DND-41 (cell line): ENCODE data around the gene MAPK8IP1.

Source experiments
- EZH2 ChIP-seq: IDR thresholded peaks from 3 replicates; pipeline ENCODE4 v1.6.1; 2012; ENCODE audit warnings: borderline replicate concordance, low read depth, mild to moderate bottlenecking, moderate library complexity, low read length, inconsistent platforms; ENCODE audit not compliant: severe bottlenecking
- TF ChIP-seq, protein P1 (sequence below): IDR thresholded peaks from 2 replicates; pipeline ENCODE4 v1.5.1; 2012; ENCODE audit warnings: borderline replicate concordance, low read length, moderate library complexity, mild to moderate bottlenecking; ENCODE audit not compliant: poor library complexity, severe bottlenecking; ENCODE audit errors: extremely low read depth

DNA sequence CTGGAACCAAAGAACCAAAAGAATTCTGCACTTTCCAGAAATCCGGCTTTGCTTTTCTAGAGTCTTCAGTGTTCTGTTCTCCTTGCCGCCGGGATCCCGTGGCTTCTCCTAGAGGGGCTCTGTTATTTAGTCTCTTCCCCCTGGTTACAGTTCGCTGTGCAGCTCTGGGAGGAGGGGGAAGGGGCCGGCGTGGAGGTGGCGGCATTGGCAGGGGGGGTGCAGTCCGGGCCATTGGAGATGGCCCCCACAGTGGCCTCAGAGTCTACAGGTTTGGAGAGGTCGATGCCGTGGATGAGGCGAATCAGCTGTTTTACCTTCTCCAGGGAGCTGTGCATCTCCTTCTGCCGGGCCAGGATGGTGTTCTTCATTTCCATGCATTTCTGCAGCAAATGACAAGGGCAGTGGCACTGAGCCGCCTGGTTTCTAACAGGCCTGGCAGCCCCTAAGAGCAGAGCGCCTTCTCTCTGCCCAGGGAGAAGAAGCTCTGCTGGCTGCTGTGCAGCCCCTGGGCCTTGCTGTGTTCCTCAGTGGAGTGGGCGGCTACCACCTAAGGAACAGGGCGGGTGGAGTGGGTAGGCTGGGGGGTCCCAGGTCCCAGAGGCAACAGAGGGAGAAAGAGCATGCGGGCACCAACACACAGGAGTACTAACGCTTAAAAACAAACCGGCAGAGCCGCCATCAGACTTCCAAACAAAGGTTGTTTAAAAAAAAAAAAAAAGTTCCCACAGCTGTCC, 48.6 kb downstream of the MAPK8IP1 start:
- TF ChIP-seq, protein P1, sequence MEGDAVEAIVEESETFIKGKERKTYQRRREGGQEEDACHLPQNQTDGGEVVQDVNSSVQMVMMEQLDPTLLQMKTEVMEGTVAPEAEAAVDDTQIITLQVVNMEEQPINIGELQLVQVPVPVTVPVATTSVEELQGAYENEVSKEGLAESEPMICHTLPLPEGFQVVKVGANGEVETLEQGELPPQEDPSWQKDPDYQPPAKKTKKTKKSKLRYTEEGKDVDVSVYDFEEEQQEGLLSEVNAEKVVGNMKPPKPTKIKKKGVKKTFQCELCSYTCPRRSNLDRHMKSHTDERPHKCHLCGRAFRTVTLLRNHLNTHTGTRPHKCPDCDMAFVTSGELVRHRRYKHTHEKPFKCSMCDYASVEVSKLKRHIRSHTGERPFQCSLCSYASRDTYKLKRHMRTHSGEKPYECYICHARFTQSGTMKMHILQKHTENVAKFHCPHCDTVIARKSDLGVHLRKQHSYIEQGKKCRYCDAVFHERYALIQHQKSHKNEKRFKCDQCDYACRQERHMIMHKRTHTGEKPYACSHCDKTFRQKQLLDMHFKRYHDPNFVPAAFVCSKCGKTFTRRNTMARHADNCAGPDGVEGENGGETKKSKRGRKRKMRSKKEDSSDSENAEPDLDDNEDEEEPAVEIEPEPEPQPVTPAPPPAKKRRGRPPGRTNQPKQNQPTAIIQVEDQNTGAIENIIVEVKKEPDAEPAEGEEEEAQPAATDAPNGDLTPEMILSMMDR = no peak
- no peak for TF ChIP-seq EZH2
